HG02571 (cell line): ENCODE results near the gene ITPR2.
"Not testable (repeated sequence)": the region's sequence is repeated elsewhere in the genome, so short reads cannot be mapped to it uniquely, and the experiment has no call there.

Source experiments
- ATAC-seq: cut with Tn5 transposase; IDR thresholded peaks from one replicate; pipeline ENCODE4 v1.9.1; 2021; ENCODE audit warnings: mild to moderate bottlenecking, moderate library complexity; ENCODE audit not compliant: unreplicated experiment

Gene ITPR2

DNA sequence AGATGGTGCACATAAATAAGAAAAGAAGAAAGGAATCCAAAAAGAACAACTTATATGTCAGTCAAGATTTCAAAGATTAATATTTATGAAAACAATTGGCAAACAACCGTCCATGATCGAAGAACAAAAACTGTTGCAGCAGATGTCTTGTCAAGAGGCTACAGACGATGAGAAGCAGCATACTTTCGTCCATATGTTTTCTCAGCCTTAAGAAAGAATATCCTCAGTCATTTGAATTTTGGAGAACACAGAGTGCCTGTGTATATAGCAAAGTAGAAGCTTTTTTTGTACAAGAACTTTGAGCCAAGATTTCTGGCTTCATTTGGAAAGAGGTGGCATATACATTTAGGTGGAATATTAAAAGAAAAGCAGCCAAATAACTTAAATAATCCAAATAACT, 297.2 kb downstream of the ITPR2 start:
- no peak for ATAC-seq

DNA sequence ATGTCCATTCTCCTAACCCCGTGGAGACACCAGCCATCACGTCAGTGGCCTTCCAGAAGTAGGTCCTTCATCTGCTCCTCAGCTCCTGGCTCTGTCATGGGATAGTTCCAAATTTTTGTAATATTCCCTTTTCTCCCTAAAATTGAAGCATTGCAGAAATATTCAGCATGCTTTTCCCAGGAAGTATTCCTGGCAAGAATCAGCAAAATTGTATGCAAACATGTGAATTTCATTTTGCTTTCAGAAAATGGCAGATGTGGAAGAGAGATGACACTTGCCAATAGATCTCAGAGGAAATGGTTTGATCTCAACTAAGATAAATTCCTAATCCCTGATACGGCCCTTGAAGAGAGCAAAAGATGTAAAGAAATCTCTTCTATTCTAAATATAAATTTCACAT, 298.9 kb downstream of the ITPR2 start:
- no peak for ATAC-seq

DNA sequence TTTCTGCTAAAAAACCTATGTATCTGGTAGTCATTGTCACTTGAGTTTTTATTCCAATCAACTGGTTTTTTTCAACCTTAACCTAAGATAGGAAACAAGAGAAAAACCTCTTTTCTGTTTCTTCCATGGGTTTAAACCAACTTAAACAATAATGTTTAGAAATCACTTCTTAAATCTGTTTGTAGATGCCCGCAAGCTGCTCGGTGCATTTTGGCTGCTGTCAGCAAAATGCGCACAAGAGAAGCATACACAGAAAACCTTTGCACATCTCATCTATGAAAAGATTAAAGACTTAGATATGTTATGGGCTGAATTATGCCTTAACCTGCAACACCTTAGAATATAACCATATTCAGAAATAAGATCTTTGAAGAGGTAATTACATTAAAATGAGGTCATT, 299.8 kb downstream of the ITPR2 start:
- no peak for ATAC-seq

DNA sequence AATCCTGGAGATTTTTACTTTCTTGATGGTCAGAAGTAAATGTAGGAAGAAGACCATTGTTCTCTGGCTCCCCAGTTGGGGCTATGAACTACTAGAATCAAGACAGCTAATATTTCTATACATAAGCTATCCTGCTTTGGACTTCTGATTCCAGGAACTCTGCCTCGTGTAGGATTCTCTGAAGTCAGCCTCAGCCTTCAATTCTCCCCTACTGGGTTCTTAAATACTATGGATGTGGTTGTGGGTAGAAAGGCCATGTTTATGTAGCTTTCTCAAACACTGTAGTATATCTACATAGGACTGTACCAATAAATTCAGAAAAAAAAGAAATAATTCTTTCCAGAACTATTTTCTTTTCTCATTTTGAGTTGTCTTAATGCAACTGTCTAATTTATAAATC, 302.5 kb downstream of the ITPR2 start:
- ATAC-seq: no peak

DNA sequence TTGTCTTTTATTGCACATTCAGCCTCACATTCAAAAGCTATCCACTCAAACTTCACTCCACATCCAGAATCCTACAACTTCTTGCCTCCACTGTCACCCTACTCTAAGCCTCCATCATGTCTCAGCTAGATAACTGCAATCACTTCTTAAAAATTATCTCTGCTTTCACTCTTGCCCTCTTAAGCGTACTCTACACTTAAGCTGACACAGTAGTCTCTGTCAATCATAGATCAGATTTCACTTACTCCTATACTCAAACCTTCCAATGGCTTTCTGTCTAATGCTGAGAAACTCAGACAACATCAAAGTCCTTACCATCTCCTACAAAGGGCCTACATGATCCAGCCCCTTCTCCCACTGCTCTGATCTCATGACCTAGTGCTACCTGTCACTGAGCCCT, 304.1 kb downstream of the ITPR2 start:
- ATAC-seq: no peak

DNA sequence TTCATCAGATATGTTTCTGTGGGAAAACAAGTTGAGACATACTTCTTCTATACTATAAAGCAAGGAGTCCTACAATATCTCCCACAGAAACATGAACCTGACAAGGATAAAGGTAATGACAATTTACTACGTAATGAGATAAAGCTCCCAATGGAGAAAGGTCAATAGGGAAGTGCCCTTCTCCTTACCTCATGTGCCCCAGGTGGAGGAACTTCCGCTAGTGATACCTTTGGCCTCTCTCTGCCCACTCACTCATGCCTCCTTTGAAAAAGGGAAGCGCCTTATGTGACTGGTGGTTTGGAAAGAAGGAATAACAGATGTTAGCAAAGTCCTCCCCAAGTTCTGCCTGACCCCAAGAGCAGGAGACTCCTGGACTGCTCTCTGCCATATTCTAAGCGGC, 305.3 kb downstream of the ITPR2 start:
- ATAC-seq: no peak

DNA sequence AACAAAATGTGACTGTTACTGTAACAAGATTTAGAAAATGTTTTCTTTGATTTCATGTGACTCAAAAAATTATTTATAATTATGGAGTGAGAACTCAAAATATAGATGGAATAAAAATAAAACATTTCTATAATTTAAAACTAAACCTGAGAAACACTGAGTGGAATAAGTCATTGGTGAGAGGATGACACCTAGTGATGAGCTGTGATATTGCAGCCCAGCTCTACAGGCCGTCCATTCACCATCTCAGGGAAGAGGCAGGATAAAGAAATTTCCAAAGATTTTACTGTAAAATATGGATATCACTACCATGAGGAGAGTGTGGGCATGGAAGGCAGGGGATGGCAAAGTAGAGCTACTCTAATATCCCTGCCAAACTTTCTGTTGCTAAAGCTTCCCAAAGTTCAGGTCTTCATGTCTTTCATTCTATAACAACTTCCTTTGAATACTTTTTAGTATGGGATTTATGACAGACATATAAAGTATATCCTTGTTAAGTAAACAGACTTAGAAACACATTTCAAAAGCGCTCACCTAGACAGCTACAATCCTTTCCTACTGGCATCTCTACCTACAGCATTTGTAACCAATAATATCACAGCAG, 308.0 kb downstream of the ITPR2 start:
- ATAC-seq: no peak

DNA sequence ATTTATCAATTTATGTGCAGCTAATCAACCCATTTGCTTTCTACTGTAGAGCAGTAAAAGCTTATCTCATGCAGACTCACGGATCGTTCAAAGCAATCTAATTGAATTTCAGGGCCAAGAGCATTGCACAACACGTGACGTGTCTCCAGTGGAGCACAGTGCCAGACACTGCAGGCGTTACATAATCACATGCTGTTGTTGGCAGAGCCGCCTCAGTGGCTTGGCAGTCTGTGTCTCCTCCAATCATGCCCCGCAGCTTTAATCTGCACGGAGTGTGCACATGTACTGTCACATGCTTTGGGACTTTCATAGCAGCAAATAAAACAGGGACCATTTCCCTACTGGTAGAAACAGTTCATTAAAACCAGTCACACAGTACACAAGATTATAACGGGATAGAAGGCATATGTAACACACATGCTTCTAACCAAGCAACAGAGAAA, 309.3 kb downstream of the ITPR2 start:
- ATAC-seq: no peak

DNA sequence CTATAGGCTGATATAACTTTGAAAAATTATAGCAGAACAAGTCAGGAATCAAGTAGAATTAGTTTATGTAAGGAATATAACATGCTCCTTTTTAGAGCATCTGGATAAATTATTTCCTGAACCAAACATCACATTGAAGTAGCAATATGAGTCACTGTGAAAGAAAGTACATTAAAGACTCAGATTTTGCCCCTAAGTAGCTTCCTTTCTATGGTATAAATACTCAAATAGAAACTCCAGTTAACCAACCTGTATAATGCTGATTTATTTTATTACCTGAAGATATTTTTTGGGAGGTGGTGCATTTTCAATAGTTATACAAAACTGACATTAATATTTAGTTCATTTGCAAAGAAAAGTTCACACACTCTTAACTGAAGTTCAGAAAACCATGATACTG, 312.1 kb downstream of the ITPR2 start:
- ATAC-seq: no peak

DNA sequence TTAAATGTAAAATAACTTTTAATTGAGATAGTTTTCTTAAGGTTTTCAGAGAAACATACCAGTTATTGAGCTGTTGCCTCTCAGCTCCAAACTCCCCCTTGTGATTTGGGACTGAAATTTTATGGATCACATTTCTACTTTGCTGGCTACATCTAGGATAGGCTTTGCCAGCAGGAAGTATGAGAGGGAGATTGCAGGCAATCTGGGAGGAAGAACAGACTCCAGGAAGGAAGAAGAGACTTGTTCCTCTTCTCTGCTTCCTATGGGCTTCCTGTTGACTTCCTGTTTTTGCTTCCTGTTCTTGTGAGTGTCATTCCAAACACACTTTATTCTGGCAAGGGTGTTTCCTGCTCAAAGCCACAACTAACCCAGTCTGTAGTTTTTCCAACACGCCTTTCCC, 312.9 kb downstream of the ITPR2 start:
- no peak for ATAC-seq

DNA sequence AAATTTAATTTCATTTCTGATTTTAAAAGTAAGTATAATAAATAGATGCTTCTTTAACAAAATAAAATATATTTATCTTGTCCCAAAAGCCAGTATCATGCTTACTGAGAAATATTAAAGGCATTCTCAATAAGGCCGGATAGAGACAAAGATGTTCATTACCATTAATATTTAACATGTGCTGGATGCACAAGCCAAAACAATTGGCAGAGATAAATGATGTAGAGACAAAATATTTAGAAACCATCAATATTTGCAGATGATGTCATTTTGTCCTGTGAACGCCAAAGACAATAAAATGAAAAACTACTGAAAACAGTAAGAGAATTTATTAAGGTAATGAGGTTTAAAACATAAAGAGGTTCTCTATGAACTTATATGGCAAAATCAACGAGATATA, 313.5 kb downstream of the ITPR2 start:
- no peak for ATAC-seq

DNA sequence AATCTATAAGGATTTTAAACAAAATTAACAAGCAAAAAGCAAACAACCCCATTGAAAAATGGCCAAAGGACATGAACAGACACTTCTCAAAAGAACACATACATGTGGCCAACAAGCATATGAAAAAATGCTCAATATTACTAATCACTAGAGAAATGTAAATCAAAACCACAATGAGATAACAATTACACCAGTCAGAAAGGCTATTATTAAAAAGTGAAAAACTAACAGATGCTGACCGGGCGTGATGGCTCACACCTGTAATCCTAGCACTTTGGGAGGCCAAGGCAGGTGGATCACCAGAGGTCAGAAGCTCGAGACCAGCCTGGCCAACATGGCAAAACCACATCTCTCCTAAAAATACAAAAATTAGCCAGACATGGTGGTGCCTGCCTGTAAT, 315.7 kb downstream of the ITPR2 start:
- ATAC-seq: not testable (repeated sequence)

DNA sequence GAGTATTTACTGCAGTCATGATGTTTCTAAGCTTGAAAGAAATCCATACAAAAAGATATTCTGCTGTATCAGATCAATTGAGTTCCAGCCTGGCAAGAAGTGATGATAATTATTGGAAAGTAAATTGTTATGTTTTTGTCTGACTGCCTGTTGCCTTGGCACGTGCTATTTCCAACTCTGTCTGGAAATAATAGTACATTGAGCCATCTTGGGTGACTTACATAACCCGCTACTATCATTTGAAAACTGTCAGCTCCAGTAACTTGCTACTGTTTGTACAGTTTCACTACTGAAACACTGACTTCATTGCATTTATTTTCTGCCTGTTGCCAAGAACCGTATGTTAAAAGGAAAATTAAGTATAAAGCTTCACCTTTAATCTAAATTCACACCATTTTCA, 318.6 kb downstream of the ITPR2 start:
- no peak for ATAC-seq

DNA sequence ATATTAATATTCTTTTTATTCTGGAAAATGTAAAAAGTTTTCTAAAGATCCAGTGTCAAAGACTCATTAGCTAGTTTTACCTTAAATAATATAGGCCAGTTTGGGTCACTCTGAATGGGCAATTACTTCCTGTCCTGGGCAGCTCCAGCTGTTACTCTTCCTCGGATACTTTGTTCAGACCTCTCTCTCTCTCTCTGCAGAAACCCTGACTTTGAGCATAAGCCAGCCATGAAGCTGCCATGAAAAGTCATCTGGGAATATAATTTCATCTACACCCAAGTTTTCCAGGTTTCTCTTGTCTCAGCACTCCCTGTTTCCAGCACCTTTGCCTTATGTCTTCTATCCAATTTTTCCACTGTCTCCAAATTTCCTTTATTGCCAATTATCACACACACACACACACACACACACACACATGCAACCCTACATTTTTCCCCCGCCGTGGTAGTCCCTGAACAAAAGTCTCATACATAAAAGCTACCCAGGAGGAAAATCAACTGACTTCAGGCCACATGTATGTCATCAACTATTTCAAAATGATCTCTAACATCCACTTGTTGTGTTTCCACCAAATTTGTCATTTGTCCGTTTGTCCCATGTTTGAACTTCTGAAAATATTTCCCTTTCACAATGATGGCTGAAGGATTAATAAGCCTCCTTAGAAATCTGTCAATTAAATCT, 319.5 kb downstream of the ITPR2 start:
- ATAC-seq: no peak

DNA sequence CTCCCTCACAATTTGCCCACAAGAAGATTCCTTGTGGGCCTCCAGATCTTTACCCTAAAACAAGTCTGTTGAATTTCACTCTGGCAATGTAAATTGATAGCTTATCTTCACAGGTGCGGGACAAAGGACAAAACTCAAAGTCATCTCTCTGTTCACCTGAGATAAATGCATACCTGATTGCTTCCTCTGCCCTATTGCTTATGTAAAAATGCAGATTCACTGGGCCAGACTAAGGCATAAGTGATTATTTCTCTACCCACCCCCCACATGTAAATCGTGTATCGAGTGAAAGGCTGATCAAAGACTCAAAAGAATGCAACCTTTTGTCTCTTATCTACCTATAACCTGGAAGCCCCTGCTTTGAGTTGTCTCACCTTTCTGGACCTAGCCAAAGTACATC, 320.8 kb downstream of the ITPR2 start:
- ATAC-seq: no peak

DNA sequence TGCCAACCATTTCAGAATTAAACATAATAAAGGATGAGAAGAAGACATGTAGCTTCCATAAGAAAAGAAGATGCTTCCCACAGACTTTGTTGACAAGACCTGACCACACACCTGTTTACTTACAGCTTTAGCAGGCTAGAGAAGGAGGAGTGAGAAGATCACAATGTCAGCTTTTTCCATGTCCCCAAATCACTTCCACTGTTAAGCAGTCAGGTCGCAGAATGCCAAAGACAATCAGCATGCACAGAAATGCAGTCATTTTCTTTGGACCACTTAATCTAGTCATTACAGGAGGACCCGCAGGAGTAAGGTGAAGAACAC, 322.7 kb downstream of the ITPR2 start:
- no peak for ATAC-seq

DNA sequence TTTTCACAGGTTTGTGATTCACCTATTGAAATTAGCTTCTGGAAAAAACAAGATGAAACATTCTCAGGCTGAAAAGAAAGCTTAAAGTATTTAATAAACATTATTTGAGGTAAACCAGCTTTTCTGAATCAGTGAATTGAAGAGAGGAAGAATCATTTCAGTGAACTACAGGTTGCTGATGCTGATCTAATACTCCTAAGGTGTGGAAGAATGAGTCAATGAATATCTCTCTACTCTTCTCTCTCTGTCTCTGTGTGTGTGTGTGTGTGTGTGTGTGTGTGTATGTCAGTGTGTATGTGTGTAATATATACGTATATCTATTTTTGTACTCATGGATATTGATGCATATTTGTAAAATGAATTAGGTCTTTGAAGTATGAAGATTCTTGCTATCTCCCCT, 325.4 kb downstream of the ITPR2 start:
- ATAC-seq: no peak

DNA sequence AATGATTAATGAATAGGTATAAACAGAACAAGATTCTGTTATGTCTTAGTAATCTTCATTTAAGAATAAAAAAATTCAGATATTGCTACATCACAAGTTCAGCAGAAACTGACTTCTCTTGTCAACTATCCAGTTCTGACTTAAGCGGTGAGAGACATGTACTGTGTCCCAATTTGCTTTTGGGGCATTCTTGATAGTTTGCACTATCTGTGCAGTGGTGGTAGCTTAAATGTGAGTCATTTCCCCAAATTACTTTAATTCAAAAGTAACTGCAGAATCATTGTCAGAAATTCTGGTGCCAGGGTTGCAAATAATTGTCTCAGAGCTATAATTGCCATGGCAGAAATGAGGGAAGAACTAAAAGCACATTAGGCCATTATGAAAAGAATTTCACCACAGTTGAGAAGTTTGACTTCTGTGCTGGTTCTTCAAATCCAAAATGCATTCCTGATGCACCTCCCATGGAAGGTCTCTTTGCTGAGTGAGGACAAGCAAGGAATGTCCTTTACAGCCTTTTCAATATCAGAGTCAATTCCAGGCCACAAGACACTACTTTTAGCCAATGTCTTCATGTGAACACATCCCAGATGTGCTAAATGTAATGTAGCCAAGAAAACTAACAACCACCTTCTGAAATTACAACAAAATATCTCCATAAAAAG, 332.9 kb downstream of the ITPR2 start:
- ATAC-seq: no peak

DNA sequence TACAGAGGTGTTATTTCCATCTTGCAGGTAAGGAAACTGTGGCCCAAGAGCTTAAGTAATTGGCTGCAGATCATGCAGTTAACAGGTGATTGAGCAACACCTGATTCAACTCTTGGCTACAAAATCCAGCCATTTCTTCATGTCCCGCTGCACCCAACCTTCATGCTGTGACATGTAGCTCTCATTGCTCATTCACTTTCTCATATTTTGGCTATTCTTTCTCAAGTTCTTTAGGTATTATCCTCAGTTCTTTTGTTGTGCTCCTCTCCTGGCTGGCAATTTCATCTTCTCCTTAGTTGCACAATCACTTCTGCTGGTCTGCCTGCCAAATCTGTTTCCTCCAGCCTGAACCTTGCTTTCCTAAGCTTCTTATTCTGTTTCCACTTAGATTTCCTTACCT, 336.8 kb downstream of the ITPR2 start:
- ATAC-seq: no peak

DNA sequence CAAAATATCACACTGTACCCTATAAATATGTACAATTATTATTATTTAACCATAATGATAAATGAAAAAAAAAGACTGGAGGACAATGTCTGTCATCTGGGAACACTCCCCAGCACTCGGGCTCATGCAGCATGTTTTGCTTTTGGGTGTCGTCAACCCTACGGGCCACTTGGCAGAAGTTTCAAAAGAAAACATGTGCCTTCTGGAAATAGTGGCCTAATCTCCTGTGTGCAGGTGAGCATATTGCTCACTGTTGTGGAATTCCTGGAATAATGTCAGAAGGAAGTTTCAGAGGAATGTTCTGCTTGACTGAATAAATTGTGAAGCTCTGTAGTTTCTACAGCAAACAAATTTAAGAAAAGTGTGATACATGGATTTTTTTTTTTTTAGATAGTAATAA, 339.3 kb downstream of the ITPR2 start:
- no peak for ATAC-seq

DNA sequence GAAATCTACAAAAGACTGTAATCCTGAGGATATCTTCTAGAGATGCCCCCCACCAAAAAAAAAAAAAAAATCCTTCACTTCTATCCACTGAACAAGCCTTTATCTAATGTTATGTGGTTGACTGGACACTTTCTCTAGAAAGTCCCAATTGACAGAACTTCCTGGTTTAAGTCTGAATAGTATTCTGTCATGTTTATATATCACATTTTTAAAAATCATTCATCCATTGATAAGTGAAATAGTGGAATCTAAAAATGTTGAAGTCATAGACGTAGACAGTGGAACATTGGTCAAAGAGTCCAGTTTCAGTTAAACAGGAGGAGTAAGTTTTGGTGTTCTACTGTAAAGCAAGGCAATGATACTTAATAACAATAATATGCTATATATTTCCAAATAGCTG, 340.6 kb downstream of the ITPR2 start:
- ATAC-seq: no peak

DNA sequence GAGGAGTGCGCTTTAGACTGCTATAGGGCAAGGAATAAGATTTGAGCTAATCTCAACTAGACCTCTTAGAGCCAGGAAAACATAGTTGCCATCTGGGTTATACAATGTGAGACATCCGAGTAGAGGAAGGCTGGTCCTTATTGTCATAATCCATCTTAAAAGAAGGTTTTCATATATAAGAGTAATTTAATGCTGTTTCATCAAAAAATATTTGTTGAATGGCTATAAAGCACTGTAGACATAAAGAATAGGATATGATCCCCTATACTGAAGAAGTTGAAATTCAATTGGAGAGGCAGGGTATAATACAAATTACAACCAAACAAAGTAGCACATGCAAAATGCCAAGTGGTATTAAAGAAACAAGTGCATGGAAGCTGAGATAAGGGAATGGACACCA, 343.1 kb downstream of the ITPR2 start:
- no peak for ATAC-seq

DNA sequence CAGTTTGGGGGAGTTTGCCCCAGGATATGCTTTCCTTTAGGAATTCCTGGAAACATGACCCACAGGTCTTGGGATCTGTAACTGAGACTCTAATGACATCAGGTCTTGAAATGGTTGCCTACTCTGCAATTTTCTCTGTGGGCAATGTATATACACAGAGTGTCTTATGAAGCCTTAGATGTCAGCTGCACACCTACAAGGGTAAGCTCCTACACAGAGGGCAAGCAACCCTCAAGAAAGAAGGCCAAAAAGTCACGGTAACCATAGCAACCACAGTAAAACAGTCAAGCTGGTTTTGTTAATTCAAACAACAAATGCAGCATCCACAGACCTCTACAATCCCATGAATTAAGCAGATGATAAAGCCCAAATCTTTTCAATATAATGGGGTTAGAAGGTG, 344.6 kb downstream of the ITPR2 start:
- ATAC-seq: no peak
